GM08714 (cell line): ENCODE data around the gene ABHD11.
A peak's percentile ranks its signal among the peaks of the same experiment; 100 is the strongest.
"Not testable (repeated sequence)": the region's sequence is repeated elsewhere in the genome, so short reads cannot be mapped to it uniquely, and the experiment has no call there.

Source experiments
- H3K4me3 ChIP-seq: fragments of 200-500 bp; sonication (Bioruptor generic); 2 replicates; pipeline ENCODE4 v1.5.1; 2014; ENCODE audit warnings: mild to moderate bottlenecking, low read length, inconsistent platforms
- ZNF274 ChIP-seq: IDR thresholded peaks from 2 replicates; pipeline ENCODE4 v1.6.1; 2012; ENCODE audit warnings: mild to moderate bottlenecking, low read depth, low read length

Gene ABHD11

DNA sequence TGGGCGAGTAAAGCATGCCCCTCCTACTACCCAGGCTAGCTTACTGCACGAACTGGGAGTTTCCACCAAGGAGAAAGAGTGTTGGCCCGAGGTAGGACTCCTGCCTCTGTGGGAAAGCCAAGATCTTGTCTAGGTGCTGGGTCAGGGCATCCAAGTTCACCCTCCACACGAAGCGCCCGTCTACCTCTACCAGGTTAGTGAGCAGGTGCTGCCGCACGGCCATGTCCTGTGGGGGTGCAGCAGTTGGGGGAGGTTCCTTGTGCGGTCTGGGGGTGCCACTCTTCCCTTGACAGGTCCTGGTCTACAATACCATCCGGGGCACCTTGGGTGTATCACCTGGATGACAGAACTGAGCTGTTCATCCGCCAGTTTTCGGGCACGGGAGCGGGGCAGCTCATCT, 1.7 kb downstream of the ABHD11 start:
- TF ChIP-seq ZNF274, result no peak
- no peak overlapping the region for H3K4me3 ChIP-seq

DNA sequence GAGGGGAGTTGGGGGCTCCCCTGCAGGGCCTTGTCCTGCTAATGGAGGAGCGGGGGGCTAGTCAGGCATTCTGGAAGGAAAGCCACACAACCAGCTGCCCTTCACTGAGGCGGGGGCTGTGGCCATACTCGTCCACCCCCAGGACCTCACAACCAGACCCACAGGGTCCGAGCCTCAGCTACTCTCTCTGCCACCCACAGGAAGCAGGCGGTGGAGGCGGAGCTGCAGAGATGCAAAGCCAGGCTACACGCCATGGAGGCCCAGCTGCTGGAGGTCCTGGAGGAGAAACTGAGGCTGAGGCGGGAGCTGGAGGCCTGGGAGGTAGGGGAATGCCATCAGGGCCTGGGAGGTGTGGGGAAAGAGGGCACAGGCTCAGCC, 3.1 kb downstream of the ABHD11 start:
- H3K4me3 ChIP-seq, result no peak overlapping the region
- no peak for TF ChIP-seq ZNF274

DNA sequence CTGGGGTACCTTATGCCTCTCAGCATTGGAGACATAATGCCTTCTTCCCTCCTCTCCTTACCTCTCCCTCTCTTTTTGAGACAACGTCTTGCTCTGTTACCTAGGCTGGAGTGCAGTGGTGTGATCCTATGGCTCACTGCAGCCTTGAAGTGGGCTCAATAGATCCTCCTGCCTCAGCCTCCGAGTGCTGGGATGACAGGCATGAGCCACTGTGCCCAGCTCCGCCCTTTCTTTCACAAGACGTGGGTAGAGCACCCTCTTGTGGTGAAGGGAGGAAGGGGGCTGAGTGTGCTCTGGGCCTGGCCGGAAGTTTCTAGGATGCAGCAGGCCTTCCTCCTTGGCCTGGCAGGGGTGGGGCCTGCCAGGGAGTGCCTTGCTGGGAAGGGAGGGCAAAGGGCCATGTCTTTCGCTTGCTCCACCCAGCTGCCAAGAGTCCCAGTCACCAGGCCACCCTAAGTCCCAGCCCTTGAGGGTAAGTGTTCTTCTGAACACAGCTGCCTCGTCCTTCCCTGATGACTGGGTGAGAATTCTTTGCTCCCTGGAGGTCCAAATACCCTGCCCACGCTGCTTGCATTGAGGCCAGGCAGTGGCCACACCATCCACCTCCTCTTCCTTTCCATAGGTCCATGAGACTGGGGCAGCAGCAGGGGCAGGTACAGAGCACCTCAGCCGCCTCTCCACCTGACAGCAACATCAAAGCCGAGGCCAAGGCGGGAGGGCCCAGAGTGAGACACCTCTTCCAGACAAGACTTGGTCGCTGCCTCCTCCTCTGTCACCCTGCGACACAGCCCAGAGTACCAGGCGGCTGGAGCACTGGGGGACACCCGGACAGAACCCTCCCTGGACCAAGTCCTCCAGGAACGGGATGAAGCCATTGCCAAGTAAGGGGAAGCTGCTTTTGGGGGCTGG, 3.7 kb downstream of the ABHD11 start:
- no peak for TF ChIP-seq ZNF274
- no peak overlapping the region for H3K4me3 ChIP-seq

DNA sequence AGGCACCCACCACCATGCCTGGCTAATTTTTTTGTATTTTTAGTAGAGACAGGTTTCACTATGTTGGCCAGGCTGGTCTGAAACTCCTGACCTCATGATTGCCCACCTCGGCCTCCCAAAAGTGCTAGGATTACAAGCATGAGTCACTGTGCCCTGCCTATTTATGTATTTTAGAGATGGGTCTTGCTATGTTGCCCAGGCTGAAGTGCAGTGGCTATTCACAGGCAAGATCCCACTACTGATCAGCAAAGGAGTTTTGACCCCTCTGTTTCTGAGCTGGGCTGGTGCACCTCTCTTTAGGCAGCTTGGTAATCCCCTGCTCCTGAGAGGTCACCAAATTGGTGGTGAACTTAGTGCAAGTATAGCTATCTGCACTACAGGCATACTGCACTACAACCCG, 6.2 kb downstream of the ABHD11 start:
- no peak for TF ChIP-seq ZNF274
- no peak overlapping the region for H3K4me3 ChIP-seq

DNA sequence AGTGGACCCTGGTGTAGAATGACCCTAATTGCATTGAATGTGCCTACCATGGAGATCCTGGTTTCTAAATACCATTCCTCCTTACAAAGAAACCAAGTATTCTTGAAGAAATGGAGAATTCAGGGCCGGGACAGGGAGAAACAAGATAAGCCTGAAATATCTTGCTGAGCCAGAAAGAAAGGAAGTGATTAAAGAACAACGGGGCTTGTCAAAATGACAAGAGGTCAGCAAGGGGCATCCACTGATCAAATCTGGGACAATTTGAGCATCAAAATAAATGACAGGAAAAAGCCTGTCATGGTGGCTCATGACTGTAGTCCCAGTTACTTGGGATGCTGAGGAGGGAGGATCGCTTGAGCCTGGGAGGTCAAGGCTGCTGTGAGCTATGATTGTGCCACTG, 8.1 kb downstream of the ABHD11 start:
- no peak overlapping the region for H3K4me3 ChIP-seq
- no peak for TF ChIP-seq ZNF274

DNA sequence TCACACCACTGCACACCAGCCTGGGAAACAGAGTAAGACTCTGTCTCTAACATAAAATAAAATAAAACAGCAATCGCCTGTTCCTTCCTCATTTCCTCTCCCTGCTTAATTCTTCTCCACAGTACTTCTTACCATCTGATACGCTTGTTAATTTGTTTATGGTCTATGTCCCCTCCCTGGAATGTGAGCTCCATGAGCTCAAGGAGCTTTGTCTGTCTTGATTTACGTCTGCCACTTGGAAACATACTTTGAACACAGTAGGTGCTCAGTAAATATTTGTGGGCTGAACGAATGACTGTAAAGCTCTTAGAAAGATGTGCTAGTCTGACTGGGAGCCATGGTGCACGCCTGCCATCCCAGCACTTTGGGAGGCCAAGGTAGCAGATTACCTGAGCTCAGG, 10.1 kb downstream of the ABHD11 start:
- no peak for TF ChIP-seq ZNF274
- no peak overlapping the region for H3K4me3 ChIP-seq

DNA sequence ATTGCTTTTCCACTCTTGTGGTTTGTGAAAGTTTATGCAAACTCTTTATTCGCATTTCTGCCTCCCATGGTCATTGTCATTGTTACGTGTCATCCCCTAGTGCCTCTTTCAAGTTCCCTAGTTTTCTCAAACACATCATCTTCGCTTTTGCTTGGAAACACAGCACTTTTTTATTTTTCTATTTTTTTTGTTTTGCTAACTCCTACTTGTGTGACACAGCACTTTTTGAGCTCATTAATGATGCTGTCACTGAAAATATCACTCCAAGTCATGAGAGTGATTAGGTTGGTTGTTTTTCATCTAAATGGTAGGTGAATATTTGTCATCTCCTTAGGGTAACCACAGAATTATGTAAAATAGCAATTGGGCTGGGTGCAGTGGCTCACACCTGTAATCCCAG, 10.7 kb downstream of the ABHD11 start:
- no peak overlapping the region for H3K4me3 ChIP-seq
- TF ChIP-seq ZNF274, result no peak

DNA sequence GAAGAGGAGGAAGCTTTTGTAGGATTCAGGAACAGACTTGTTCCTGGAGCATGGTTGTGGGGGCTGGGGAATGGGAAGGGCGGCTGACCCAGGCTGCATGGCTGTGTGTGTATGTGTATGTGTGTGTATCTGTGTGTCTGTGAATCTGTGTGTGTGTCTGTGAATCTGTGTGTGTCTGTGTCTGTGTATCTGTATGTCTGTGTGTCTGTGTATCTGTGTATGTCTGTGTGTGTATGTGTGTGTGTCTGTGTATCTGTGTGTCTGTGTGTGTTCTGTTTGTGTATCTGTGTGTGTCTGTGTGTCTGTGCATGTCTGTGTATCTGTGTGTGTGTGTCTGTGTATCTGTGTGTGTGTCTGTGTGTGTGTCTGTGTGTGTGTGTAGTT, 12.5 kb downstream of the ABHD11 start:
- H3K4me3 ChIP-seq, result no peak overlapping the region
- TF ChIP-seq ZNF274, result no peak

DNA sequence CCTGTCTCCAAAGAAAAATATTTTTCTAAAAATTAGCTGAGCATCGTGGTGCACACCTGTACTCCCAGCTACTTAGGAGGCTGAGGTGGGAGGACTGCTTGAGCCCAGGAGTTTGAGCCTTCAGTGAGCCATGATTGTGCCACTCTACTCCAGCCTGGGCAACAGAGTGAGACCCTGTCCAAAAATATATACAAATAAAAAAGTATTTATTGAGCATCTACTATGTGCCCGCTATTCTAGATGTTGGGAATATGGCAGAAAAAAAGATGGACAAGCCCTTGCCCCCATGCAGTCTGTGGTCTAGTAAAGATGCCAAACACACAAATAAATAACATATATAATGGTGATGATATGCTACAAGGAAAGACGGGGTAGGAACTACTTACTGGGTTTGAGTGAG, 14.8 kb downstream of the ABHD11 start:
- TF ChIP-seq ZNF274, result no peak
- H3K4me3 ChIP-seq, result no peak overlapping the region

DNA sequence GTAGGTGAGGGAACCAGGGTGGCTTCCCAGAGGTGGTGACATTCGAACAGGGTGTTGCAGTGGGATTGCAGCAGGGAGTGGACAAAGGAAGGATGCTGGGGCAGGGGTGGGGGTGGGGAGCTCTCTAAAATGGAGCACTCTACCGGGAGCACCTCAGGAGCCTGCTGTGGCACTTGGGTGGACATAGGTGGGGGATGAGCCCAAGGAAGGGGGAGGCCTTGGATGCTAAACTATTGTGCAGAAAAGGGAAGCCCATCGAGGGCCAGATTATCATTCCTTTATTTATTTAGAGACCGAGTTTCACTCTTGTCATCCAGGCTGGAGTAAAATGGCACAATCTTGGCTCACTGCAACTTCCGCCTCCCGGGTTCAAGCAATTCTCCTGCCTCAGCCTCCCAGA, 15.8 kb downstream of the ABHD11 start:
- H3K4me3 ChIP-seq, result no peak overlapping the region
- TF ChIP-seq ZNF274, result no peak

DNA sequence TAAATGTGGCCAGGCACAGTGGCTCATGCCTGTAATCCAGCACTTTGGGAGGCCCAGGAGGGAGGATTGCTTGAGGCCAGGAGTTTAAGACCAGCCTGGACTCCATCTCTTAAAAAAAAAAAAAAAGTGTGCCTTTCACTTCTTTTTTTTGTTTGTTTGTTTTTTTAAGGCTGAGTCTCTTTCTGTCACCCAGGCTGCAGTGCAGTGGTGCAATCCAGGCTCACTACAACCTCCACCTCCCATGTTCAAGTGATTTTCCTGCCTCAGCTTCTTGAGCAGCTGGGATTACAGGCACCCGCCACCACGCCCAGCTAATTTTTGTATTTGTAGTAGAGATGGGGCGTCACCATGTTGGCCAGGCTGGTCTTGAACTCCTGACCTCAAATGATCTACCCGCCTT, 16.4 kb downstream of the ABHD11 start:
- H3K4me3 ChIP-seq, result not testable (repeated sequence)

DNA sequence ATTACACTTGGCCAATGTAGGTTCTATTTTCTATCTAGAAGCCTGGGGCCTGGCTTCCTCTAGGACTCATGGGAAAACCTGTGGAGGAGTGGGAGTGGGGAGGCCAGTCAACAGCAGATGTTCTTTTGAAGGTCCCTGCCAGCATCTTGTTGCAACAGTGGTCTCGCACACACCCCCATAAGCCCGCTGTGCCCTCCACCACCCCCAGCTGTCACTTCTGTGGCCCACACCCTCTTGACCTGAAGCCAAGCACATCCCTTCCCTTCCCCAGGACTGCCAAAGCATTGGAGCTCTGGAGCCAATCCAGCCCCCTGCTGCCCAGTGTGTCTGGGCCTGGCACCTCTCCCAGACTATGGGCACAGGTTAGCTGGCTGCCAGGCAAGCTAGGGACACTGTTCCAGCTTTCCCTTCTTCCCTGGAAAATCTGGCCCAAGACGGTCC, 17.2 kb downstream of the ABHD11 start:
- H3K4me3 ChIP-seq, result no peak overlapping the region
- TF ChIP-seq ZNF274, result no peak

DNA sequence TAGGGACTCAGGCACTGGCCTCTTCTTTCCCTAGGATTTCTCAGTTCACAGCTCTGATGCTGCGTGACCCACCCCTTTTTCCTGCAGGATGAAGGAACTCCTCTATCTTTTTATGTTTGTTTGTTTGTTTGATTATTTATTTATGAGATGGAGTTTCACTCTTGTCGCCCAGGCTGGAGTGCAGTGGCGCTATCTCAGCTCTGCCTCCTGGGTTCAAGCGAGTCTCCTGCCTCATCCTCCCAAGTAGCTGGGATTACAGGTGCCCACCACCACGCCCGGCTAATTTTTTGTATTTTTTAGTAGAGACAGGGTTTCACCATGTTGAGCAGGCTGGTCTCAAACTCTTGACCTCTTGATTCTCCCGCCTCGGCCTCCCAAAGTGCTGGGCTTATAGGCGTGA, 18.2 kb downstream of the ABHD11 start:
- not testable (repeated sequence) for H3K4me3 ChIP-seq

DNA sequence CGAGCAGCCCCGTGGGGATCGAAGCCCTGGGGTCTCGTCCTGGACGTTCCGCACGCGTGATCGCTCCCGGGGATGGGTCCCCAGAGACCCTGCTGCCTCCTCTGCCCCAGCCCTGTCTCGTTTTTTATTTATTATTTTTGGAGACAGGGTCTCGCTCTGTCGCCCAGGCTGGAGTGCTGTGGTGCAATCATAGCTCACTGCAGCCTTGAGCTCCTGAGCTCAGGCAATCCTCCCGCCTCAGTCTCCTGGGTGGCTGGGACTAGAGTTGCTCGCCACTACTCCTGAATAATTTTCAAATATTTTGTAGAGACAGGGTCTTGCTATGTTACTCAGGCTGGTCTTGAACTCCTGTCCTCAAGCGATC, 18.8 kb downstream of the ABHD11 start:
- peak overlapping the region; percentile 30; the same call in 1 of the 2 replicates for H3K4me3 ChIP-seq
- TF ChIP-seq ZNF274, result no peak

DNA sequence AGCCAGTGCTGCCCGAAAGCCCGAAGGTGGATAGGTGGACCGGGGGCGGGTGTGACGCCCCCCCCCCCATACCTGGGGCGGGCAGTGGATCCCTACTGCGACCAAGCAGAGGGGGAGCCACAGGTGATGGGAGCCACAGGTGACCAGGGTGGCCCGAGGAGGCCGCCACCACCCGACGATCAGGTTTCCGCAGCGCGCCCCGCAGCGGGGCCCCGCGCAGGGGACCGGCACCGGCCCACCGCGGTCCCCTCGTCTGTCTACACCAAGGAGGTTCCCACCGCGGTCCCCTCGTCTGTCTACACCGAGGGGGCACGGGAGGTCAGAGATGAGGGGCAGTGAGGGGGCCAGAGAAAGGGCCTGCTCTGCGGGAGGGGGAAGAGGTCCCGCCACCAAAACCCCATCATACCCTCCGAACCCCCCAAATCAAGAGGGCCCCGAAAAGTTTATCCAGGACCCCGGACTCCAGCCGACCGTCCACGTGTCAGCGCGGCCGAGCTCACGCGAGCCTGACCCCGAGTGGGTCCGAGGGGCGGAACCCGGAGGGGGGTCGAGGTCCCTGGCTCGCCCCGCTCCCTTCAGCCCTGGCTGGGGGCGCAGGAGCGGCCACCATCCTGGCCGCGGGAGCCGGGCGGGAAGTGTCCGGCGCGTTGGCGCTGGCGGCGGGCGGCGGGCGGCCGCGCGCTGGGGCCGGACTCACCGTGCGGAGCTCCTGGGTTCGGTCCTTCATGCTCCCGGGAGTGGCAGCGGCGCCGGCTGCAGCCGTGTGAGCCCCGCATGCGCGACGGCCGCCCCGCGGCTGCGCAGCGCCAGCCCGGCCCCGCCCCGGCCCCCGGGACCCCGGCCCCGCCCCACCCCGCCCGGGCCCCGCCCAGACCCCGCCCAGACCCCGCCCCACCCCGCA, 19.4 kb downstream of the ABHD11 start, which contains the start of gene STX1A:
STX1A (minus strand) TSS at position 765 of the 901 bp plus-strand sequence; CDS start at position 727, 38 bp downstream.
- no peak for TF ChIP-seq ZNF274
- H3K4me3 ChIP-seq, result peak within 1 kb of the TSS; percentile 74
